K562 (cell line): ENCODE measurements around the gene RBFOX2. TPM values are rescaled to one million over a fixed set of nuclear protein-coding genes. Genes with fewer than 3 reads are reported as not detected.
A peak's percentile ranks its signal among the peaks of the same experiment; 100 is the strongest.

Experiments used
- ATAC-seq: fragments of 200-7000 bp; cut with Tn5 transposase; 3 replicates; pipeline ENCODE4 v1.9.1; 2020; ENCODE audit warnings: moderate library complexity
- BruUV-seq: library from RNA; stranded (reverse); fragments of 400-500 nt; replicated peaks from 2 replicates; lab custom pipeline; 2021; lab: Mats Ljungman, UMichigan
- CTCF ChIA-PET: fragments of 300-600 bp; formaldehyde crosslinking; extraction: SDS; loops from one replicate; lab custom pipeline; 2021; ENCODE audit warnings: low intra/inter-chr PET ratio; lab: Yijun Ruan, JAX
- POLR2A ChIA-PET: fragments of 300-600, 350-650 bp; sonication (Branson Sonifier 250); formaldehyde crosslinking; extraction: SDS; loops from one replicate; lab custom pipeline; 2021; ENCODE audit warnings: antibody characterized with exemption, inconsistent platforms; lab: Yijun Ruan, JAX
- DNase-seq, 4 experiments: peaks; one replicate each; pipeline versions ENCODE4 v3.0.0 to v3.0.0-alpha.2; 2011 to 2018; ENCODE audit warnings: low spot score in 3 of 4, mixed read lengths in 3 of 4; ENCODE audit errors: extremely low read depth in 1 of 4
- FAIRE-seq: peaks from 2 replicates; lab custom pipeline; 2011; peaks lifted over from hg19 to GRCh38; lab: Jason Lieb, UNC
- H2AFZ ChIP-seq: 2 replicates; pipeline ENCODE4 v1.6.0; 2011; ENCODE audit warnings: low read depth, low read length, control low read depth, inconsistent platforms
- H3K27ac ChIP-seq: fragments of 200-600 bp; 3 replicates; pipeline ENCODE4 v1.8.0; 2011; ENCODE audit warnings: low read depth, mild to moderate bottlenecking, control low read depth, inconsistent platforms, low read length, moderate library complexity, mixed read lengths; ENCODE audit errors: extremely low read depth
- H3K27me3 ChIP-seq, 2 experiments: fragments of 300-600 bp in 1 of 2; 2 replicates in 1 of 2; 3 replicates in 1 of 2; pipeline versions ENCODE4 v1.6.0 to v1.8.0; 2011; ENCODE audit warnings: inconsistent platforms in 2 of 2, low read length in 2 of 2, mild to moderate bottlenecking in 1 of 2, mixed read lengths in 1 of 2, moderate library complexity in 1 of 2; ENCODE audit not compliant: control insufficient read depth in 2 of 2, insufficient read depth in 2 of 2
- H3K36me3 ChIP-seq: fragments of 300-600 bp; 3 replicates; pipeline ENCODE4 v1.8.0; 2011; ENCODE audit warnings: mild to moderate bottlenecking, low read length, inconsistent platforms; ENCODE audit not compliant: control insufficient read depth, insufficient read depth
- H3K4me1 ChIP-seq, 2 experiments: fragments of 200-600 bp in 1 of 2; replicated peaks in 1 of 2; 2 replicates in 1 of 2; 3 replicates in 1 of 2; pipeline versions ENCODE4 v1.5.1 to v1.8.0; 2011; ENCODE audit warnings: inconsistent platforms in 2 of 2, low read length in 2 of 2, mild to moderate bottlenecking in 1 of 2, mixed read lengths in 1 of 2, moderate library complexity in 1 of 2; ENCODE audit not compliant: control insufficient read depth in 2 of 2, insufficient read depth in 2 of 2
- H3K4me2 ChIP-seq: 2 replicates; pipeline ENCODE4 v1.6.1; 2011; ENCODE audit warnings: low read length, control low read depth, inconsistent platforms, mixed read lengths; ENCODE audit not compliant: insufficient read depth
- H3K4me3 ChIP-seq: fragments of 200-600 bp; sonication (generic), shearing (Covaris generic); 2 replicates; pipeline ENCODE4 v1.5.1; 2016; ENCODE audit warnings: control low read depth, inconsistent platforms
- H3K79me2 ChIP-seq: fragments of 200-600 bp; 3 replicates; pipeline ENCODE4 v1.8.0; 2011; ENCODE audit warnings: low read length, inconsistent platforms; ENCODE audit not compliant: control insufficient read depth, insufficient read depth
- H3K9ac ChIP-seq, 2 experiments: 2 replicates each; pipeline versions ENCODE4 v1.6.0 to v1.6.1; 2011; ENCODE audit warnings: low read depth in 2 of 2, low read length in 2 of 2, control low read depth in 1 of 2, inconsistent platforms in 1 of 2, mild to moderate bottlenecking in 1 of 2, mixed read lengths in 1 of 2; ENCODE audit not compliant: insufficient read depth in 1 of 2
- H3K9me1 ChIP-seq: one replicate; pipeline ENCODE4 v1.6.0; 2011; ENCODE audit warnings: inconsistent platforms, mild to moderate bottlenecking, low read length, moderate library complexity; ENCODE audit not compliant: control insufficient read depth, insufficient read depth
- H3K9me3 ChIP-seq: replicated peaks from 2 replicates; pipeline ENCODE4 v1.5.1; 2011; ENCODE audit warnings: low read depth, low read length, inconsistent platforms; ENCODE audit not compliant: control insufficient read depth, insufficient read depth
- H4K20me1 ChIP-seq: replicated peaks from 2 replicates; pipeline ENCODE4 v1.6.1; 2011; ENCODE audit warnings: low read length, inconsistent platforms, mixed read lengths; ENCODE audit not compliant: control insufficient read depth, insufficient read depth
- C11orf30 ChIP-seq: fragments of 450-650 bp; IDR thresholded peaks from 2 replicates; pipeline ENCODE4 v1.6.1; 2016; ENCODE audit warnings: low read depth, mild to moderate bottlenecking
- FOXJ2 ChIP-seq: fragments of 200-800 bp; sonication (Bioruptor generic); IDR thresholded peaks from 2 replicates; pipeline ENCODE4 v1.6.1; 2016; ENCODE audit warnings: missing genetic modification characterization, missing compliant biosample characterization
- HDAC6 ChIP-seq: IDR thresholded peaks from 2 replicates; pipeline ENCODE4 v1.6.1; 2012; ENCODE audit warnings: low read depth, mild to moderate bottlenecking, control low read depth, inconsistent platforms, low read length, moderate library complexity
- HDGF ChIP-seq: fragments of 450-650 bp; IDR thresholded peaks from 2 replicates; pipeline ENCODE4 v1.6.1; 2016
- WGBS: fragments of 100-300 bp; shearing (Covaris generic); methylation state at CpG from one replicate; pipeline ENCODE4 v1.1.6; 2016; ENCODE audit warnings: low coverage, mixed read lengths; ENCODE audit not compliant: insufficient coverage; ENCODE audit errors: missing lambda C conversion rate; 5-methylcytosine and 5-hydroxymethylcytosine counted together
- in situ Hi-C: fragments of 300-500 bp; cut with MboI; formaldehyde crosslinking; loops from 4 replicates; pipeline ENCODE4 v1.15.0; 2018; ENCODE audit warnings: inconsistent platforms, mixed read lengths
- intact Hi-C: fragments of 100-400 bp; cut with micrococcal nuclease; formaldehyde crosslinking; loops from 2 replicates; pipeline ENCODE4 v1.14.2; 2022
- polyA plus RNA-seq, 8 experiments: library from polyadenylated mRNA; depleted of rRNA in 4 of 8; stranded (reverse) in 5 of 8; unstranded in 3 of 8; fragments of >200 nt; fragmentation: Nextera tagmentation in 2 of 8; fragmentation: Illumina TruSeq in 1 of 8; extraction: Ambion mirVana in 2 of 8; extraction: Trizol in 1 of 8; gene quantifications; 2 replicates each; pipeline versions ENCODE4 v1.2.1 to v1.2.3, GENCODE V29; 2011 to 2014; ENCODE audit warnings: inconsistent platforms in 1 of 8, missing spikeins in 1 of 8
- total RNA-seq, 7 experiments: library from RNA; depleted of rRNA in 6 of 7; stranded (reverse); fragments of >200 nt in 6 of 7; fragmentation: Illumina TruSeq in 2 of 7; extraction: Trizol in 2 of 7; gene quantifications; 2 replicates each; pipeline versions ENCODE4 v1.2.1 to v1.2.3, GENCODE V29; 2011 to 2021; ENCODE audit warnings: low replicate concordance in 1 of 7
- TF ChIP-seq, protein P1 (sequence below), 2 experiments: fragments of 450-650 bp; formaldehyde crosslinking in 1 of 2; IDR thresholded peaks; 2 replicates each; pipeline versions ENCODE4 v1.4.0 to v1.6.1; 2014 to 2020; ENCODE audit warnings: mild to moderate bottlenecking in 2 of 2, borderline replicate concordance in 1 of 2, low read depth in 1 of 2

RBFOX2 gene
- total and polyA plus RNA-seq, 9 of the 15 experiments (the other 6 are each of a cell fraction or from before 2014, with no cell fraction given) = 5.8 to 24.8 (median 14.2) TPM

DNA sequence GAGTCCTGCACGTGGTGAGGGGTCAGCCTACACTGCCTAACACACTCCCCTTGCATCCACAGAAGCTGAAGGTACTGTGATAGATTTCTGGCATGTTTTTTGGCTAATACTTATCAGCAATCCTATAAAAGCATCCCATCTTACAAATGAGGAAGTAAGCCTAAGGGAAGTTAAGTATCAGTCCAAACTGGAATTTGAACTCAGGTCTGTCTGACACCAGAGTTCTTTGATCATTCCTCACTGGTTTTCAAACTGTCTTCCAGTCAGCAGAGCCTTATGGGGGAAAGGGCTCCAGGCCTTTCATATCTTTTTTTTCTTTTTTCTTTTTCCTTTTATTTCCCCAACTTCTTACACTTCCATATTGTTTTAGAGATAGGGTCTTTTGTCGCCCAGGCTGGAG lies 105.6 kb downstream of the RBFOX2 start:
- H3K4me1 ChIP-seq = no peaks in the 10 kb centered on the region; a peak in 2 of 5 replicates
- H3K4me3 ChIP-seq = no peak overlapping the region
- intact Hi-C loops = loop anchor here (5.0 kb wide), 1 partner anchor 291 kb away; no protein-coding TSS in a partner anchor
- ChIA-PET CTCF (no interaction called here), POLR2A (no interaction called here)
- no peak overlapping the region for H3K4me2 ChIP-seq
- no peaks in the 10 kb centered on the region for H3K27me3 ChIP-seq
- H3K9ac ChIP-seq = no peak overlapping the region
- no peak overlapping the region for H2AFZ ChIP-seq
- H3K9me3 ChIP-seq = no peaks in the 10 kb centered on the region
- H3K36me3 ChIP-seq = no peaks in the 10 kb centered on the region
- ATAC-seq = no peak
- WGBS = 40% methylated on average over 2 of the region's 2 CpGs
- H4K20me1 ChIP-seq = no peaks in the 10 kb centered on the region; the same call in 1 of the 2 replicates
- in situ Hi-C loops = loop anchor here (10.0 kb wide), 1 partner anchor 298 kb away; no protein-coding TSS in a partner anchor
- H3K27ac ChIP-seq = no peak overlapping the region
- no peak for DNase-seq
- no peaks in the 10 kb centered on the region for H3K9me1 ChIP-seq
- BruUV-seq = no TSS peak
- TF ChIP-seq C11orf30 (no peak), FOXJ2 (tag) (no peak), HDAC6 (no peak)
- FAIRE-seq = no peak
- H3K79me2 ChIP-seq = peaks cover 6% of the 10 kb centered on the region; the same call in 1 of the 3 replicates

DNA sequence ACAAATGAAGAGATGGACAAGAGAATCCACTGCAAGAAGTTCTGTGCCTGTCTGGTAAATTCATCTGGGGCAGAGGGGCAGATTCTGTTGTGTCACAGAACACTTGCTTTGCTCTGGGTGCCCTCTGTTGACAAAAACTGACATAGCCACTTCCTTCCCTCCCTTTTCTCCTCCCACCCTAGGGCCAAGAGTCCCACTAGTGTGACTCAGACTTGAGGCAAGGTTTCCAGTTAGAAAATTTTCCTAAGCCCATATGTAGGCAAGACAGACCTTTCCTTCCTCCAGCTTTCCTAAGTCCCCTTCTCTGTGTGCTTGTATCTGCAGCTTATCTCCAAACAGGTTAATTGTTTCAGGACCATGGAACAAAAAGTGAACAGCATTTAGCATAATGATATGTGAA lies 106.8 kb downstream of the RBFOX2 start:
- Histone ChIP-seq H3K27ac (no peak overlapping the region), H3K27me3 (no peaks in the 10 kb centered on the region), H3K9ac (no peak overlapping the region), H4K20me1 (no peaks in the 10 kb centered on the region; the same call in 1 of the 2 replicates), H3K9me3 (no peaks in the 10 kb centered on the region), H3K36me3 (no peaks in the 10 kb centered on the region), H2AFZ (no peak overlapping the region), H3K4me1 (no peaks in the 10 kb centered on the region; a peak in 2 of 5 replicates), H3K79me2 (peaks cover 6% of the 10 kb centered on the region; the same call in 1 of the 3 replicates), H3K4me3 (no peak overlapping the region), H3K4me2 (no peak overlapping the region), H3K9me1 (no peaks in the 10 kb centered on the region)
- ChIA-PET POLR2A (interaction anchor here (0.6 kb wide), 1 partner anchor 107 kb away, joined by 3 read pairs; the partner anchor contains the start of gene RBFOX2), CTCF (no interaction called here)
- intact Hi-C loops (loop anchor here (1.0 to 5.0 kb wide), 2 partner anchors 237 to 289 kb away; no protein-coding TSS in a partner anchor), in situ Hi-C loops (loop anchor here (10.0 kb wide), 1 partner anchor 297 kb away; no protein-coding TSS in a partner anchor)
- FAIRE-seq = peak; percentile 93
- ATAC-seq = peak; percentile 92
- peak; percentile 13 to 74 (median 32) for DNase-seq
- no TSS peak for BruUV-seq
- 0 out of 2 replicates have a peak, but pooled peaks have one; percentile 29 for TF ChIP-seq HDGF
- TF ChIP-seq, protein P1, sequence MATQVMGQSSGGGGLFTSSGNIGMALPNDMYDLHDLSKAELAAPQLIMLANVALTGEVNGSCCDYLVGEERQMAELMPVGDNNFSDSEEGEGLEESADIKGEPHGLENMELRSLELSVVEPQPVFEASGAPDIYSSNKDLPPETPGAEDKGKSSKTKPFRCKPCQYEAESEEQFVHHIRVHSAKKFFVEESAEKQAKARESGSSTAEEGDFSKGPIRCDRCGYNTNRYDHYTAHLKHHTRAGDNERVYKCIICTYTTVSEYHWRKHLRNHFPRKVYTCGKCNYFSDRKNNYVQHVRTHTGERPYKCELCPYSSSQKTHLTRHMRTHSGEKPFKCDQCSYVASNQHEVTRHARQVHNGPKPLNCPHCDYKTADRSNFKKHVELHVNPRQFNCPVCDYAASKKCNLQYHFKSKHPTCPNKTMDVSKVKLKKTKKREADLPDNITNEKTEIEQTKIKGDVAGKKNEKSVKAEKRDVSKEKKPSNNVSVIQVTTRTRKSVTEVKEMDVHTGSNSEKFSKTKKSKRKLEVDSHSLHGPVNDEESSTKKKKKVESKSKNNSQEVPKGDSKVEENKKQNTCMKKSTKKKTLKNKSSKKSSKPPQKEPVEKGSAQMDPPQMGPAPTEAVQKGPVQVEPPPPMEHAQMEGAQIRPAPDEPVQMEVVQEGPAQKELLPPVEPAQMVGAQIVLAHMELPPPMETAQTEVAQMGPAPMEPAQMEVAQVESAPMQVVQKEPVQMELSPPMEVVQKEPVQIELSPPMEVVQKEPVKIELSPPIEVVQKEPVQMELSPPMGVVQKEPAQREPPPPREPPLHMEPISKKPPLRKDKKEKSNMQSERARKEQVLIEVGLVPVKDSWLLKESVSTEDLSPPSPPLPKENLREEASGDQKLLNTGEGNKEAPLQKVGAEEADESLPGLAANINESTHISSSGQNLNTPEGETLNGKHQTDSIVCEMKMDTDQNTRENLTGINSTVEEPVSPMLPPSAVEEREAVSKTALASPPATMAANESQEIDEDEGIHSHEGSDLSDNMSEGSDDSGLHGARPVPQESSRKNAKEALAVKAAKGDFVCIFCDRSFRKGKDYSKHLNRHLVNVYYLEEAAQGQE (IDR thresholded peaks at IDR 0.05; ENCODE audit: borderline replicate concordance) = peak; percentile 81
- TF ChIP-seq, protein P1 (CRISPR knock-in tag; IDR thresholded peaks at IDR 0.05; ENCODE audit: low read depth) = no peak
